ENCODE data around the gene CPXM2.

GRCh38 chr10:123909426-123909825, 17.8 kb upstream of the CPXM2 start:
- TF ChIP-seq CTCF (conservative IDR thresholded peaks at IDR 0.05; ENCODE audit: low read depth, low read length) (no peak), EZH2 (IDR thresholded peaks at IDR 0.05; ENCODE audit: low read length, unreplicated experiment) (no peak)
